NCI-H82 treated with DMSO at 0.1 percent for 48 hours (cell line): ENCODE results near the gene TBX1.
"Not testable (repeated sequence)": the region's sequence is repeated elsewhere in the genome, so short reads cannot be mapped to it uniquely, and the experiment has no call there.

Source experiments
- DNase-seq: peaks from one replicate; lab custom pipeline; 2025; ENCODE audit not compliant: unreplicated experiment; lab: John Stamatoyannopoulos, UW

TBX1 gene

DNA sequence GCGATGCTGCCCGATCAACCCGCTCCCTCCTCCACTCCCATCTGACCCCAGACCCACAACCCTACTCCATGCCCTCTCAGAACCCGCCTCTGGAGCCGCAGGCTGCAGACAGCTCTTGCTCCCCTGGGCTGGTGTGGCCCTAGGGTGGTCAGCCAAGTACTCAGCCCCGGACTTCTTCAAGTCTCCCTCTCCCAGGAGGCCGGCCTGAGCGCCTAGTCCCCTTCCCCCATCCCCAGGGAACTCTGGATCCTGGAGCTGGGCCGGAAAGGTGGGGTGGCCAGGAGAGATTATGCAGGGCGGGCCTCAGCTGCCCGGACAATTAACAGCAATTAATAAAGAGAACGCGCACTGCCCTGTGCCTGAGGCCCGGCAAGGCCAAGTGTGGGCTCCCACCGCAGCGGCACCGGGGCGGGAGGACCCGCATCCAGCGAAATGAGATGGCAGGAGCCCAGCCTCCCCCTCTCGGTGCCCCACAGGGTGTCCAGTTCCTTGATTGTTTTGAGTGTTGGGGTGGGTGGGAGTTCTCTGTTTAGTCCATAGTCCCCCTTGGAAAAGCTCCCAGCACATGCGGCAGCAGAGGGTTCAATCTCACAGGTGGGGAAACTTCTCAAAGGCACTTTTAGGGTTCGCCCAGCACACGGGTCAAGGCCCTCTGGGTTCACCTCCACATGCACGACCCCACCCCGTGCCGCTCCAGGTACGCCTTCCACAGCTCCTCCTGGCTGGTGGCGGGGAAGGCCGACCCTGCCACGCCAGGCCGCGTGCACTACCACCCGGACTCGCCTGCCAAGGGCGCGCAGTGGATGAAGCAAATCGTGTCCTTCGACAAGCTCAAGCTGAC lies 3.1 kb downstream of the TBX1 start:
- DNase-seq: no peak

DNA sequence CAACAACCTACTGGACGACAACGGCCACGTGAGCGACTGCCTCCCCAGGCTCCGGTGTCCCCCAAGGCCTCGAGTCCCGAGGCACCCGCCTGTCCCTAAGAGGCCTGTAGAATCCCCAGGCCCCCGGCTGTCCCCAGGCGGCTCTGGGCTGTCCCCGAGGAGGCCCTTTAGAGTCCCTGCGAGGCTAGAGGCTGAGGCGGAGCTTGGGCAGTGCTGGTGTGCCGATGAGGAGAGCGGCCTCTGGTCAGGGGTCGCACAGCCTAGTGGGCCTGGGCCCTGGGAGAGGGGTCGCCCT lies 3.7 kb downstream of the TBX1 start:
- DNase-seq: no peak

DNA sequence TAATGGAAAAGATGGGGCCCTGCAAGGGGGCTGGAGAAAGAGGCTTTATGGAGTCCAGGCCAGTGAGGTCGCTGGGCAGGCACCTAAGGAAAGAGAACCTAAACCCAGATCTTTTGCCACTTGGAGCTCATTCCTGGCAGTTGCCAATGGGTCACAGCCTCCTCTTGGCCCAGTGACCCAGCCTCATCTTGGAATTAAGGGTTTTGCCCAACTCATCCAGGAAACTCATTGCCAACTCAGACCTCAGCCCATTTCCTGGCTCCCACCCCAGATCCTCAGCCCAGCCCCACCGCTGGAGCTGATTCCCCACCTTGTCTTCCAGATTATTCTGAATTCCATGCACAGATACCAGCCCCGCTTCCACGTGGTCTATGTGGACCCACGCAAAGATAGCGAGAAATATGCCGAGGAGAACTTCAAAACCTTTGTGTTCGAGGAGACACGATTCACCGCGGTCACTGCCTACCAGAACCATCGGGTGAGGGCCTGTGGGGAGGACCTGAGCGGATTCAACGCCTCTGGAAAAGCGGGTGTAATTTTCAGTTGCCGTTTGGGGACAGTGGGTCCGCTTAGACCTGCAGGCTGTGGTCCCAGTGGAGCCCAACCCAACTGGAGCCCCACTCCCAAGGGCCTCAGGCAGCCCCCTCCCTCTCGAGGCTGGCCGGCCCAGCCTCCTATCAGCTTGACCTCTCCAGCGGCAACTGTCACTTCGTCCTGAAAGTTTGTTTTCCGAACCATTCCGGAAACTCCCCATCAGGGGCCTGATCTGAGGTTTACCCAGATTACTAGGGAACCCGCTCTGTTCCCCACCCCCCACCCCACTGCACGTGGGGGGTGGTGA lies 4.3 kb downstream of the TBX1 start:
- no peak for DNase-seq

DNA sequence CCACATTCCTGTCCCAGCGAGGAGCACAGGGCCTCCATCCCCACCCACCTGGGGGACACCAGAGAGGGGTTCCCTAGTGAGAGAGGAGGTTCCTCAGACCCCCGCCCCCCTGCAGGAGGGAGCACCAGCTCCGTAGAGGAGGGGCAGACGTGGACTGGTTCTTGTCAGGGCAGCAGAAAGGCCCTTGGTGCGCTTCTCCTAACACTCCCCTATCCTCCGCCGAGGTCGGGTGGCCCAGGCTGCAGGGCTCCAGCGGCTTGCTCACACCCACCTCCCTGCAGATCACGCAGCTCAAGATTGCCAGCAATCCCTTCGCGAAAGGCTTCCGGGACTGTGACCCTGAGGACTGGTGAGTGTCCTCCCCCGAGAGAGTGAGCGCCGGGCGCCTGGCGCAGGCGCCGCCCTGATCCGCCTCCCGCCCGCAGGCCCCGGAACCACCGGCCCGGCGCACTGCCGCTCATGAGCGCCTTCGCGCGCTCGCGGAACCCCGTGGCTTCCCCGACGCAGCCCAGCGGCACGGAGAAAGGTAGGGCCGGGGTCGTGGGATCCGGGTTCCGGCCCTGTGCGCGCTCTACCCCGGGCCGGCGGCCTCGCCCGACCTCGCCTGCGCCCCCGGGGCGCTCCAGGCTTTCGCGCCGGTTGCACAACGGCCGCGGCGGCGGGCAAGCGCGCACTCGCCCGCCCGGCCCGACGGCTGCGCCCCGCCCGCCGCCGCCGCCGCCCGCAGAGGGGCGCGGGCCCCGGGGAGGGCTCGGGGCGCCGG lies 5.1 kb downstream of the TBX1 start:
- DNase-seq: no peak

DNA sequence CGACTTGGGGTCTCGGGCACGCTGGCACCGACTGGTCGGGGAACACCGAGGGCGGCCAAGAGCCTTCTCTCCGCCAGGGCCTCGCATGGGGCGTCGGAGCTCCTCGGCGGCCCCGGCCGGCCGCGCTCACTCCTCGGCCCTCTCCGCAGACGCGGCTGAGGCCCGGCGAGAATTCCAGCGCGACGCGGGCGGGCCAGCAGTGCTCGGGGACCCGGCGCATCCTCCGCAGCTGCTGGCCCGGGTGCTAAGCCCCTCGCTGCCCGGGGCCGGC lies 5.6 kb downstream of the TBX1 start:
- no peak for DNase-seq

DNA sequence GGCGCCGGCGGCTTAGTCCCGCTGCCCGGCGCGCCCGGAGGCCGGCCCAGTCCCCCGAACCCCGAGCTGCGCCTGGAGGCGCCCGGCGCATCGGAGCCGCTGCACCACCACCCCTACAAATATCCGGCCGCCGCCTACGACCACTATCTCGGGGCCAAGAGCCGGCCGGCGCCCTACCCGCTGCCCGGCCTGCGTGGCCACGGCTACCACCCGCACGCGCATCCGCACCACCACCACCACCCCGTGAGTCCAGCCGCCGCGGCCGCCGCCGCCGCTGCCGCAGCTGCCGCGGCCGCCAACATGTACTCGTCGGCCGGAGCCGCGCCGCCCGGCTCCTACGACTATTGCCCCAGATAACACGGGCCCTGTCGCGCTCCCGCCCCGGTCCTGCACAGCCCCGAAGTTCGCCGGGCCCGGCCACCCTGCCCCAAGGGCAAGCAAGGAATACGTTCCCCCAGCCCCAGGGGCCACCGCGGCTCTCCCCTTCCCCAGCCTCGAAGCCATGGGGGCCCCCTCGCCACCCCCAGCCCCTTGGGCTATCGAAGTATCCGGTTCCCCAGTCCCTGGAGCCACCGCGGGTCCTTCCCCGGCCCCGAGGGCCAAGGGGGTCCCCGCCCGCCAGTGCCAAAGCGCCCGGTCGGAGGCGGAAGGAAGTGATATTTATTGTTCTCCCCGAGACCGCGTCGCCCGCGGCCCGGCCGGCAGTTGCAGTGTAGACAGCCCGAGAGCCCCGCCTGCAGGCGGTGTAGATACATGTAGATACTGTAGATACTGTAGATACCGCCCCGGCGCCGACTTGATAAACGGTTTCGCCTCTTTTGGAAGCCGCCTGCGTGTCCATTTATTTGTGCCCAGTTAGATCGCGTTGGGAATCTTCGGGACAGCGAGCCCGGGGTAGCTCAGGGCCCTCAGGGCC lies 6.2 kb downstream of the TBX1 start:
- DNase-seq: no peak

DNA sequence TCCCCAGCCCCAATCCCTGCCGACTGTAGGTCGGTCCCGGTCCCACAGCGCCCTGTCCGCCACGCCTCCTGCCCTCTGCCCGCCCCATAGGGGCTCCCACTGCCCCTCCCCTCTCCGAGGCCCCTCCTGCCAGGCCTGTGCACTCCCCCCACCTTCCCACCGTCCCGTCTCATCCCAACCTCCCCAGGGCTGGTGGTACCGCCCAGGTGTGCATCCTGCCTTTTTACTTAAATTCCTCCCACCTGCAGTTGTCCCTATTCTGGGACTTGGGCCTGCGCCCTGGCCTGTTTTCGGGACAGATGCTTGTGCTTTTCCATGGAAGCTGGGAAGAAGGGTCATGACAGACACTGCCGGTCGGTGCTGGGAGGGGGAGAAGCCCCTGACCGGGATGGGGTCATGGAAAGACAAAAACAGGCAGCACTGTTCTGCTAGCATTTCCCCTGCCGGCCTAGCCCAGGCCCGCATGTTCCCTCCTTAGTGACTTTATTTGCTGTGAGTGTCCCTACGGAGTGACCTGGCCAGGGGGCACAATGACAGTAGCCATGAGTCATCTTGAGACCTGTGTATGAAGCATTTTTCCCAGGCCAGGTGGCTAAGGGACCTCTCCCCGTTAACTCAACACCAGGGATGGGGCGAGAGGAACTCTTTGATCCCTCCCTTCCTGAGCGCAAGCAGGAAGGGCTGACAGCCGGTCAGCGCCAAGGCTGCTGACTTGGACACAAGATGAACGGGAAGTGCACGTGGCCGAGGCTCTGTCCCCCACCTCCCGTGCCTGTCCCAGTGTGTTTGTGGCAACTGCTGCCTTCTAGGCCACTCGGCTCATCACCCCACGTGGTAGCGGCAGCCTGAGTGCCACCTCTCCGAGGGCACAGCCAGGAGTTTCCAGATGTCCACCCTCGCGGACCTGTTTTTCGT lies 7.1 kb downstream of the TBX1 start:
- no peak for DNase-seq

DNA sequence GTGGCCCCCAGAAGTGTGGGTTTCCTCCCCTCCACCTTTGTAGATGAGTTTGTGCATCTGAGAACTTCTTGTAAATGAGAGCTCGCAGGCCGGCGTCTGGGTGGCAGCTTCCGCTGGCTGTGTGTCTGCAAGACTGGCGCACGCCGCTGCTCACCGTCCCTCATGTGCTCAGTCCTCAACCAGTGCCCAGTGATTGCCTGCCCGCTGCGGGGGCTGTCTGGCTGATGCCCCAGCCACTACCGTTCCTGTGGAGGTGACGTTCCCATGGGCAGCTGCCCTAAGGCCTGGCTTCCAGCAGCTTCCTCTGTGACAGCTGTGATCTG lies 8.8 kb downstream of the TBX1 start:
- DNase-seq: no peak

DNA sequence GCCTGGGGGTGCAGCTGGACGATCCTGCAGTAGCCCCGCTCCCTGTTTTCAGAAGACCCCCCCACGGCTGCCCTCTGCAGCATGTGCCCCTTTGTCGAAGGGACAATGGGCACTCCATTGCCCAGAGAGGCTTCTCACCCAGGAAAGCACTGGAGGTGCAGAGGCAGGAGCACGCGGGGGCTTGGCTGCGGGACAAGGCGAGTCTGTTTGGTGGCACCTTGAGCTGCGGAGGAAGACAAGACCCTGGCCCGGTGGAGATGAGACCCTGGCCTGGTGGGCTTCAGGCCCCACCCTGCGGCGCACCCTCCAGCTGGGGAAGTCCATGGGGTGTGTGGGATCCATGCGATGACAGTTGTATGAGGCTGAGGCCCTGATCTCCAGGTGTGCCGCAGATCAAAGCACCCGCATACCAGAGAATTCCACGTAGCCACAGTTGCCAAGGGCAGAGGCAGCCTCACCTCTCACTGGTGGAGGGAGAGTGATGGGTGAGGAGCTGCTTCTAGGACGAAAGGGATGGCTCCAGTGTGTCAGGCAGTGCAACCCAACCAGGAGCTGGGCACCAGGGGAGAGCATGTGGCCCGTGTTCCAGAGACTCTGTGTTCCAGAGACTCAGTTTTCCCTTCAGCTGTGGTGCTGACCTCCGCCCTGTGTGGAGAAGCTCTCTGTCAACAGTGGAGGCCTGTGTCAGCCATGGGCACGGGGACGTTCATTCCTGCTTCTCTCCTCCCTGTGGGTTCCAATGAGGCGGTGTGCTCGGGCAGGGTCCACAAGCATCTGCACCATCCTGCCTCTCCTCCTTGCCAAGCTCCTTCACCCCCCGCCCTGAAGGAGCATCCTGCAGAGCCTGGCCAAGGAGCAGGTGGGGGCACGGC lies 10.0 kb downstream of the TBX1 start:
- no peak for DNase-seq

DNA sequence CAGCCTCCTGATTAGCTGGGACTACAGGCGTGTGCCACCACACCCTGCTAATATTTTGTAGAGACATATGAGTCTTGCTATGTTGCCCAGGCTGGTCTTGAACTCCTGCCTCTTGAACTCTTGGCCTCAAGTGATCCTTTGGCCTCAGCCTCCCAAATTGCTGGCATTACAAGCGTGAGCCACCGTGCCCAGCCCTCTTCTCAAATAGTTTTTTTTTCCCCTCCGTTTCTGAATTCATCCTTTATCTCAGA lies 11.8 kb downstream of the TBX1 start:
- no peak for DNase-seq

DNA sequence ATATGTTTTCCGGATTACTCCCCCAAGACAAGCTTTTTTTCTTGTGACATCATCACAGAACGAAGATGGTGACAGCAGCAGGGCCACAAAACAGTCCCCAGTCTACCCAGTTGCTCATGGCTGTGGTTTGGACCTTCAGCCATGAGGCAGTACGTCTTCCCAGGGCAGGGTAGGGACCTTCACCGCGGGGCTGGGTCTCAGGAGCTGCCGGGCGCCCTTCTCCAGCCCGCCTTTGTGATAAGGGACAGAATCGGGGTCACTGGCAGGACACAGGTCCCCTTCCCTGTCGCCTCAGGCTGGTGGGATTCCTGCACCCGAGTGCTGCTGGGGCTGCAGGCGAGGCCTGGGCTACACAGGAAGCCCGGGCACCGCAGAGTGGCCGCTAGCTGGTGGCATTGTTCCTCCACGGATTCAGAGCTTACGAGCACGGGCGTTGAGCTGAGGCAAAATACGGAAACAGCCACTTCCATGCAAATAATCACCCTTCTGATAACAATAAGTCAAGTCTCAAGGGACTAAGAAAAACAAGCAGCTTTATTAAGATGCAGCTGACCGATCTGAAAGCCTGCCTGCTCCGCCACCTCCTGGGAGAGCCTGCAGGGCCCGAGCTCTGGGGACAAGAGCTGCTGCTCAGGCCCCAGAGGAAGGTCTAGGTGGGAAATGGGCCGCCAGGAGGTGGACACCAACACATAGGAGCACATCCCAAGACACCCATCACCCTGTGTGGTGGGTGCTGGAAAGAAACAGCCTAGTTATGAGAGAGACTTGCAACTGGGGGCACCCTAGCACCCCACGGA lies 12.3 kb downstream of the TBX1 start:
- no peak for DNase-seq

DNA sequence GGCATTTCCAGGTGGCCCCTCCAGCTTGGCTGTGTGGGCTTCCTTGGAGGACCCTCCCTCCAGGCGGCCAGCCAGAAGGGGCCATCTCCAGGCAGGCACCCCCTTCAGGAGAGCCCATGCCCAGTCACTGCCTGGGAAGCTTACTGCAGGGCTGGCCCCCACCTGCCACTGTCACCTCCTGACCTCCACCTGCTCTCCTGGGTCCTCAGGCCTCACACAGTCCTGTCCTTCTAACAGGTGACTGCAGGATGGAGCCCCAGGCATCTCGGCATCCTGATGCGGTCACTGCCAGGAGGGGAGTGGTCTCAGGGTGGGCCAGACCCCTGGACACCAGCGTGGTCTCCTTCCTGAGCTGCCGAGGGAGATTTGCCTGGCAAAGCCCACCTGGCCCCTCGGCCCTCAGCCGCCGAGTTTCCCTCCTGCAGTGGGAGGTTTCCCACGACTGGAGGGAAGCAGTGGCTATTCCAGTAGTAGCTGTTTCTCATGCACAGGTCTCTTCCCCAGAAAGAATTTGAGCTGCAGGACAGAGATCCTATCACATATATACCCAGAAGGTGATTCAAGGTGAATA lies 13.0 kb downstream of the TBX1 start:
- no peak for DNase-seq

DNA sequence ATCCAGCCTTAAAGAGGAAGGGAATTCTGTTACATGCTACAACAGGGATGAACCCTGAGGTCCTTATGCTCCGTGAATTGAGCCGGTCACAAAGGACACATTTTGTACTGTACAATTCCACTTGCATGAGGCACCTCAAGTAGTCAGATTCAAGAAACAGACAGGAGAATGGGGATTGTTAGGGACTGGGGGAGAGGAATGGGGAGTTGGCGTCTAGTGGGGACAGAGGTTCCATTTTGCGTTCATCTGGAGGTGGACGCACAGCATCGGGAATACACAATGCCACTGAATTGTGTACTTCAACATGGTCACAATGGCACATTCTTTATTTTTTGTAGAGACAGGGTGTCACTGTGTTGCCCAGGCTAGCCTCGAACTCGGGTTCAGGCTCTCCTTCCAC lies 14.1 kb downstream of the TBX1 start:
- no peak for DNase-seq

DNA sequence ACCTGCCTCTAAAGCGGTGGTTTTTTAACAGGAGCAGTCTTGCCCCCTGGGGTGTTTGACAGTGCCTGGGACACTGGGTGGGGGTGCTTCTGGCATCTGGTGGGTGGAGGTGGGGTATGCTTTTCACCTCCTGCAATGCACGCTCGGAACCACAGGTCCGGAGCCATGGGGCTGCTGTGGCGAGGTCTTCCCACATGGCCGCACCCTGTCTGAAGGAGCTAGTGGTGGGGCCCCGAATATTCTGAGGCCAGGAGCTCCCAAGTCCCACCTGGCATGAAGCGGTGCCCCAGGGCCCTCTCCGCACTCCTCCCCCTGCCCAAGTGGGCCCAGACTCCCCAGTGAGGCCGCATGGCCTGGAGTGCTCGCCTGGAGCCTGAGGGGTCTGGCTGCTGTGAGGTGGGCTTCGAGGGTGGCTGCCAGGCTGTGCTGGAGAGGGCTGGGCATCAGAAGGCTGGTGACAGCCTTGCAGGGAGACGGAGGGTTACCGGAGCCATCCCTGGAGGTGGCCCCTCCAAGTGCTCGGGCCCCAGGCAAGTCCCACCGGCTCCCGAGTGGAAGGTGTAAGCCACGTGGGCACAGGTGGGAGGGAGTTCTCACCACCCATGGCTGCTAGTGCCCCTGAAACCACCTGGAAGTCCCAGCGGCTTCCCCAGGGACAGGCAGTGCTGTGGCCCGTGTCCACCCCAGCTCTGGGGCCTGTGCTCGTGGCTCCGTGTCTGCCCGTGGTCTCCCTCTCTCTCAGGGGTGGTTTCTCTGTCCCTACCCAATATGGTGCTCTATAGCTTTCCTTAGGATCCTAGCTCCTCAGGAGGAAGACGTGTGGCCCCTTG lies 15.1 kb downstream of the TBX1 start:
- no peak for DNase-seq

DNA sequence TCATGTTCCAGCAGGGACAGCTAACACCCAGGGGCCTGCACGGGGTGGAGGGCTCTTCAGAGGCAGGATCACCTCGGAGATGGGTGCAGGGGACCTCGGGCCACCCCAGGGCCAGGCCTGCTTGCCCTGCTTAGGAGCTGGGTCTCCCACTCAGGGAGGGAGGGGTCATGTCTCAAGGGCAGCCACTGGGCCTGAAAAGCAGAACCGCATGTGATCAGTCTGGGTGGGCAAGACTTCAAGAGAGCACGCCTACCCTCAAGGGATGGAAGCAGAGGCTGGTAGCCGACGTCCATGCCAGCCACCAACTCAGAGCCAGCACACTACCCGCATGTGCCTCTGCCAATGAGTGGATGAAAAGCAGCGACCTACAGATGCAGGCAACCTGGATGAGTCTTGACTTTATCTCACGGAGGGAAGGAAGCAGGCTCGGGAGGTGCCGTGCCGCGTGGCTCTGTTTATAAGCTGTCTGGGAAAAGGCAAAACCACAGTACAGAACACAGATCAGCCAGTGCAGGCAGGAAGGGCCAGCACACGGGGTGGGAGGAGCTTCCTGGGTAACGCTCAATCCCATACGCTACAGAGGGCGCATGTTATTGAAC lies 16.0 kb downstream of the TBX1 start:
- no peak for DNase-seq

DNA sequence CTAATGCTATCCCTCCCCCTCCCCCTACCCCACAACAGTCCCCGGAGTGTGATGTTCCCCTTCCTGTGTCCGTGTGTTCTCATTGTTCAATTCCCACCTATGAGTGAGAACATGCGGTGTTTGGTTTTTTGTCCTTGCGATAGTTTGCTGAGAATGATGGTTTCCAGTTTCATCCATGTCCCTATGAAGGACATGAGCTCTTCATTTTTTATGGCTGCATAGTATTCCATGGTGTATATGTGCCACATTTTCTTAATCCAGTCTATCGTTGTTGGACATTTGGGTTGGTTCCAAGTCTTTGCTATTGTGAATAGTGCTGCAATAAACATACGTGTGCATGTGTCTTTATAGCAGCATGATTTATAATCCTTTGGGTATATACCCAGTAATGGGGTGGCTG lies 16.6 kb downstream of the TBX1 start:
- DNase-seq: not testable (repeated sequence)

DNA sequence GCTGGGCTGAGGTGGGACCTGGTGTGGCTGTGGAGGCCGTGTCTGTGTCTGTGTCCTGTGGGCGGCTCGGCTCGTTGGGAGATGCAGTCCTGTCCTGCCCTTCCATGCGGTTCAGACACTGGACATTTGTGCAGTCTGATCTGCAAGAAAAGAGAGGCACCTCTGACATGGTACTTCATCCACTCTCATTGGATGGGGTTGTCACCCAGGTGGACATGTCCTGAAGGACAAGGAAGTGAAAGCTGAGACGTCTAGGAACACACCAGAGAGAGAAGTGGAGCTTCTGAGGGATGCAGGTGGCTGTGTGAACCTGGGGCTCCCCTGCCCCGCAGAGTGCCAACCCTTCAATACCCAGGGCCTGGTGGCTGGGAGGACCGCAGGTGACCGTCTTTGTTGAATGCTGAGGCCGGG lies 18.4 kb downstream of the TBX1 start:
- no peak for DNase-seq
